GM12864 (cell line): ENCODE measurements around the gene IGSF21.
"Not testable (repeated sequence)": the region's sequence is repeated elsewhere in the genome, so short reads cannot be mapped to it uniquely, and the experiment has no call there.

ENCODE experiments used
- DNase-seq: peaks from one replicate; pipeline ENCODE4 v3.0.0-alpha.2; 2011; ENCODE audit warnings: low read depth
- H3K4me3 ChIP-seq: 2 replicates; pipeline ENCODE4 v1.5.1; 2011; ENCODE audit warnings: mild to moderate bottlenecking, low read depth, low read length, control low read depth
- TF ChIP-seq, protein P1 (sequence below): IDR thresholded peaks from 2 replicates; pipeline ENCODE4 v1.5.1; 2011; ENCODE audit warnings: low read depth, mild to moderate bottlenecking, moderate library complexity, low read length, control low read depth, inconsistent platforms; ENCODE audit errors: missing control alignments

Gene IGSF21

DNA sequence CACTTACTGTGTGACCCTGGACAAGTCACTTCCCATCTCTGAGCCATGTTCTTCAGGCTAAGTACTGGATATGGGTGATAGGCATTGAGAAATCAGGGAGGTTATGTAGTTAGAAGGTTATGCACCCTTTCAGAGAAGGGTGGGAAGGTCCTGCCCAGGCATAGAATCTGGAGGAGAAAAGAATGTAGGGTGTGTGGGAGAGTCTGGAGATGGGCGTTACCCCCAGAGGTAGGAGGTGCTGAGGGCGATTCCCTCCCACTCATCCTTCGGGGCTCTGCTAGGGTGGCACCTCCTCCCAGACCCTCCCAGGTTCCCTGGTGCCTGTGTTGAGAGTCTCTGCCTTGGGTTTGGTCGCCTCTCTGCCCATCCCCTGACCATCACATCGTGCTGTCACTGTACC, 51.1 kb downstream of the IGSF21 start:
- DNase-seq: no peak
- TF ChIP-seq, protein P1, sequence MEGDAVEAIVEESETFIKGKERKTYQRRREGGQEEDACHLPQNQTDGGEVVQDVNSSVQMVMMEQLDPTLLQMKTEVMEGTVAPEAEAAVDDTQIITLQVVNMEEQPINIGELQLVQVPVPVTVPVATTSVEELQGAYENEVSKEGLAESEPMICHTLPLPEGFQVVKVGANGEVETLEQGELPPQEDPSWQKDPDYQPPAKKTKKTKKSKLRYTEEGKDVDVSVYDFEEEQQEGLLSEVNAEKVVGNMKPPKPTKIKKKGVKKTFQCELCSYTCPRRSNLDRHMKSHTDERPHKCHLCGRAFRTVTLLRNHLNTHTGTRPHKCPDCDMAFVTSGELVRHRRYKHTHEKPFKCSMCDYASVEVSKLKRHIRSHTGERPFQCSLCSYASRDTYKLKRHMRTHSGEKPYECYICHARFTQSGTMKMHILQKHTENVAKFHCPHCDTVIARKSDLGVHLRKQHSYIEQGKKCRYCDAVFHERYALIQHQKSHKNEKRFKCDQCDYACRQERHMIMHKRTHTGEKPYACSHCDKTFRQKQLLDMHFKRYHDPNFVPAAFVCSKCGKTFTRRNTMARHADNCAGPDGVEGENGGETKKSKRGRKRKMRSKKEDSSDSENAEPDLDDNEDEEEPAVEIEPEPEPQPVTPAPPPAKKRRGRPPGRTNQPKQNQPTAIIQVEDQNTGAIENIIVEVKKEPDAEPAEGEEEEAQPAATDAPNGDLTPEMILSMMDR: no peak
- H3K4me3 ChIP-seq: no peak overlapping the region

DNA sequence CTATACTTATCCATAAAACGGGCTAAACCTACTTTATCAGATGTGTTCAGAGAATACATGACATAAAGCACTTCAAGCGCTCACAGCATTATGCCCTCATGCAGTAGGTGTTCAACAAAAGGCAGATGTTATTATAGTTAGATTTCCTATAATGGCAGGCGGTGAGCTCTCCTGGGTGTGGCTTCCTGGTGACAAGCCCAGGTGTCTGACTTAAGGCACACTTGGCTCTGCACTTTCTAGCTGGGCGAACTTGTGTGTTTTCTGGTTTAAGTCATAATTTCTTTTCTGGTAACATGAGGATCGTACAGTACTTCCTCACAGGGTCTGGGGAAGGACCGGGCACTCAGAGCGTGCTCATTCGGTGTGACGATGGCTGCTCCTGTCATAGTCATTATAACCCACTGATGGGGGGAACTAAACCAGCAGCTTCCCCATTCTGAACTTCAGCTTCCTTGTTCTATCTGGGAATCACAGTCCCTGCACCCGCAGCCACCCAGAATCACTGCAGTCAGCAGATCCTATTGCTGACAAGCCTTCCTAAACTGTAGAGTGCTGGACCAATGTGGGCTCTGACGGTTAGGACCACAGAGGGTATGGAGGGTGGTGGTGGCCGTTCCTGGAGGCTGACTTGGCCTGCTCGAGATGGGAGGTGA, 52.8 kb downstream of the IGSF21 start:
- TF ChIP-seq, protein P1: no peak
- no peak overlapping the region for H3K4me3 ChIP-seq
- DNase-seq: no peak

DNA sequence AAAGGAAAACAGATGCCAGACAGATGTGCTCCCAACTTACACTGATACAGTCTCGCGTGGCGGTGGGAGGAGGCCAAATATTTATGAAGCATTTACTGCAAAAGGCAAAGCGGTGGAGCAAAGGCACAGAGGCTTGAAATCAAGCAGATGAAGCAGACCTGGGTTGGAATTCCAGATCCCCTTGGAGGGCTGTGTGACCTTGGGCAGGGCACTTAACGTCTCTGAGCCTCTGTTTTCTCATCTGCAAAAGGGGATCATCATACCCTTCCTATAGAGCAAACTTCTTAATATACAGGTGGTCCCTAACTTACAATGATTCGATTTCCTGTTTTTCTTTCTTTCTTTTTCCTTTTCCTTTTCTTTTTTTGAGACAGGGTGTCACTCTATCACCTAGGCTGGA, 54.1 kb downstream of the IGSF21 start:
- TF ChIP-seq, protein P1: no peak
- no peak overlapping the region for H3K4me3 ChIP-seq
- no peak for DNase-seq

DNA sequence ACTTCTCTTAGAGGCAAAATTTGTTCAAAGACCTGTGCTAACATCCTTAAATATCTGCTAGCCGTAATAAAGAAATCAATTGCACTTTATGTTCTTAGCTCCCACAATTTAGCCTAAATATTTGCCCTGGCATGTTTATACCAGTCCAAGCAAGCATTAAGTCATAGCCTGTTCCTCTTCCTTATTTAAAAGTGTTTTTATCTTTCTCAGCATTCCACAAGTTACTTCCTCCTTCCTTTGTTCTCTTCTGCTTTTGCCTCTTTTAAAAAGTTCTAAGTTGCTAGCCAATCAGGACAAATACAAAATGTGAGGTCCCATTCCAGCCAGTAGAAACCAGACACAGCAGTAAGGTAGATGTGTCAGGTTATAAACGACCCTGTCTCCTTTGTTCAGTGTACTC, 58.0 kb downstream of the IGSF21 start:
- not testable (repeated sequence) for DNase-seq, H3K4me3 ChIP-seq

DNA sequence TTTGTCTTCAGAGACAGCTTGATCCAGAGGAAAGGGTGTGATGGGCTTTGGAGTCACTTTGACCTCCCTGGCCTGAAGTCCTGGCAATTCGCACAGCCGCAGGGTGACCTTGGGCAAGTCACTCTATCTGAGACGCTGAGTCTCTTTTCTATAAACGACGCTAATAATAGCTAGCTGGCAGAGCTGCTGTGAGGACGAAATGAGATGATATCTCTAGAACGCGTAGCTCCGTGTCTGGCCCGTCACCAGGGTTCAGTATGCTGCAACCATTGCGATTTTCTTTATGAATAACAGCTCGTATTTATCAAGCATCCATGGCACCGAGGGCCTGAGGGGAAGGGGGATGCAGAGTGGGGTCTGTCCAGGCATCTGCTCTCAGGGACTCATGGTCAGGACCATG, 58.7 kb downstream of the IGSF21 start:
- TF ChIP-seq, protein P1: no peak
- H3K4me3 ChIP-seq: no peak overlapping the region
- no peak for DNase-seq

GRCh38 chr1:18166929-18167328, 59.3 kb downstream of the IGSF21 start:
- TF ChIP-seq, protein P1: no peak
- no peak for DNase-seq
- no peak overlapping the region for H3K4me3 ChIP-seq

DNA sequence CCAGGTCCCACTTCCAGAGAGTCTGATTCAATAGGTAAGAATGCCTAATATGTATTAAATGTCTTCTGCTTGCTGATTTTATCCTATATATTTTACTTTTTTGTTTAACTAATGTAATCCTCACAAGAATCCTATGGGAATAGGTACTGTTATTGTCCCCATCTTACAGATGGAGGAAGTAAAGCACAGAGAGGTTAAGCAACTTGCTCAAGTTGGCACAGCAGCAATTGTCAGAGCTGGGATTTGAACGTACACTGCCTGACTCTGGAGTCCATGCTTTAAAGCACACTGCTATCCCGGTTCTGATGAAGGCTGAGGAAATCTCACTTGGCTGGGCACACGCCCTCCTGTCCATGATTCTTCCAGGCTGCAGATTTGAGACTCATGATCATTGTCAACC, 62.8 kb downstream of the IGSF21 start:
- DNase-seq: no peak
- TF ChIP-seq, protein P1: no peak

More for the DNA sequence above, 62.8 kb downstream of the IGSF21 start:
- no peak overlapping the region for H3K4me3 ChIP-seq
